ENCODE measurements around the gene SETD7.
"Not testable (repeated sequence)": the region's sequence is repeated elsewhere in the genome, so short reads cannot be mapped to it uniquely, and the experiment has no call there.

SETD7 gene

GRCh38 chr4:139508581-139509237 is 47.3 kb downstream of the SETD7 start:
- DNase-seq: no peak

GRCh38 chr4:139506774-139507173 is 49.2 kb downstream of the SETD7 start:
- no peak for DNase-seq

DNA sequence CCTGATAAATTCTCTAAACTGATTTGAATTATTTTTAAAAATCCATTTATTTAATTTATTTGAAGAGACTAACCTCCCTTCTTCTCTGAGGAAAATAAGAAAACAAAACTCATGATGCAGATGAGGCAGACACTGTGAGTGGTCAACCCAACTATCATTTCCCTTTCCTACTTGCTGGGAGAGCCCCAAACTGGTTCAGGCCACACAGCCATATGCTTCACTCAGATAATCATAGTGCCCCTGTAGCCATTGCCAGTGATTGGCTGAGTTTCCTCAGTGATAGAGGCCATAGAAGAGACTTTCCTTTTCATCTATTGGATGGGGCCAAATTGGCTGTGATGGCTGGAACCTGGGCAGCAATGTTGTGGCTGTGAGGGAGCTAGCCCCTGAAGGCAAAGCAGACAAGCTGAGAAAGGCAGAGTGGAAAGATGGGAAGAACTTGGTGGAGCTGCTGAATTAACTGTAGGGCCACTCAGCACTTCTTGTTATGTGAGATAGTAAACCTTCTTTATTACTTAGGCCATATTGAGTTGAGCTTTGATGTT is 52.3 kb downstream of the SETD7 start:
- no peak for DNase-seq

DNA sequence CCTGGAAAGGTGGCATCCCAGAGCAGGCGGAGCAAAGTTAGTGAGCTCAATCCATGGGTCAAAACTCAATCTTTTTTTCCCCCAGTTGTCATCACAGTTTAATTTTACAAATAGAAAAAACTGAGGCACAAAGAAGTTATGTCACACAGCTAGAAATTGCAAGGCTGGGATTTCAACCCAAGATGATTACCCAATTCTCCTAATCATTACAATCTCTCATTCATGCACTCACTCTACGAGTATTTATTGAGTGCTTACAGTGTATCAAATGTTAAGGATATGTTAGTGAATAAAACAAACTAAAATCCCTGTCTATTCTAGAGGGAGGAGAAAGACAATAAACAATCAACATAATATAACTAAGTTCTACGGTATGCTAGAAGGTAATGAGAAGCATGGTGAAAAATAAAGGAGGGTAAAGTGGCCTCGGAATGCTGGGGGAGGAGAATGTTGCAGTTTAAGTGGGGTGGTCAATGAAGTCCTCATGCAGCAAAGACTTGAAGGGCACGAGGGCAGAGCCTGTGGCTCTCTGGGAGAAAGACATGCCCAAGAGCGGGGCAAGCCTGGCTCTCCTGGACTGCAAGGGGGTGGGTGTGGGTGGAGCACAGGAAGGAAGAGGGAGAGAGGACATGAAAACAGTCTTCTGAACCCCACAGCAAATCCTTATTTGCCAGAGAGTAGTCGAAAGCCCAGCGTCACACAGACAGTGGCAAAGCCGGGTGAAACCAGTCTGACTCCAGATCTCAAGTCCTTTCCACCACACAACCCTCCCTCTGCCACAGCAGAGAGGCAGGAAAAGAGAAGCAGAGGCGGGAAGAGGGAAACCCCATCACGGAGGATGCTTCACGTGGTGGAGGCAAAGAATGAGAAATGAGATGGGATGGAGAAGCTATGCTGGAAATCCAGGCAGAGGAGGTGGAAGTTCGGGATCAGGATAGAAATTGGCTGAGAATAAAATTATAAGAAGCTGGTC is 53.8 kb downstream of the SETD7 start:
- DNase-seq: no peak

DNA sequence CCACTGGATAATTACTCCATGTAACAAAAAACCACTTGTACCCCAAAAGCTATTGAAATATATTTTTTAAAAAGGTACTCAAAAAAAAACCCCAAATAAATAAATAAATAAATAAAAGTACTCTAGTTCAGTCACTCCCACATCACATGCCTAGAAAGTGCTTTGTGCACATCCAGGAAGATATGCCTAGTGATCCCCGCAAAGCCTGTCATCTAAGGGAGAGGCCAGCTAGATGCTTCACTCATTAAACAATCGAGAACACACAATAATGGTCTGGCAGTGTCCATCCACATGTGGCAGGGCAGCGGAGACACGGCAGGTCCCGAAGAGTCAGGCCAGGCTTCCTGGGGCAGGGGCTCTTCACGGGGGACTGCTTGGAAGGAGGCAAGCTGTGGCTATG is 54.5 kb downstream of the SETD7 start:
- DNase-seq: no peak

GRCh38 chr4:139501117-139501516 is 54.9 kb downstream of the SETD7 start:
- no peak for DNase-seq

DNA sequence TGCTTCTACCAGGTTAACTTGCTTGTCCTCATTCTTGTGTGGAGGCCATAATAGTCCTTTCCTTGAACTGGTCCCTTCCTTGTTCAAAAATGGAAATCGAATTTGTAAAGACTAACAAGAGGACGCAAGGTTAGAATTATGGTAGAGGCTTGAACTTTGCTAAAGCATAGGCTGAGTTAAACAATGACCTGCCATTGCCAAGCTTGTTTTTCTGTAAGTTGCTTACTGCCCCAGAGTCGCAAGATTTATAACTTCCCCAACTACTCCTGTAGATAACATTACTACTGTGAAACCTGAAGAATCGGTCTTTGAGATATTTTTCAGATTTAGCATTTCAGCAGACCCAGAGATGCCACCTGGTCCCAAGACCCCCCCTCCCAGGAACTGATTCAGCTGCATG is 56.8 kb downstream of the SETD7 start:
- no peak for DNase-seq

- no peak for DNase-seq
These were observed 62.8 kb downstream of the SETD7 start for GRCh38 chr4:139493176-139493575.

DNA sequence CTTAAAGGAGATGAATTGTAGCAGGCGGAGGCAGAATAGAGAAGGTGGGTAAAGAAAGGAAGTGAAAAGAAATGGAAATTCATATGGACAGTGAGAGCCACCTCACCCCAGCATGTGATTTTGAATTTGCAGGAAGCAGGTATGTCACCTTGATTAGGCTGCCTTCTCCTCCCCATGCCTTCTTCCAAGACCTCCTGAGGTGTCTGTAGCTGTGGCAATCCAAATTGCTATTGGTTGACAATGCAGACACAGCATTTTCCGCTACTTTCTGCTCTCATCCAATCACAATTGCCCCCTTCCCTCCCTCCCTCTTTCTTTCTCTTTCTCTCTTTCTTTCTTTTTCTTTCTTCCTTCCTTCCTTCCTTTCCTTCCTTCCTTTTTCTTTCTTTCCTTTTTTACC is 63.6 kb downstream of the SETD7 start:
- no peak for DNase-seq

GRCh38 chr4:139489638-139490037 is 66.4 kb downstream of the SETD7 start:
- no peak for DNase-seq

DNA sequence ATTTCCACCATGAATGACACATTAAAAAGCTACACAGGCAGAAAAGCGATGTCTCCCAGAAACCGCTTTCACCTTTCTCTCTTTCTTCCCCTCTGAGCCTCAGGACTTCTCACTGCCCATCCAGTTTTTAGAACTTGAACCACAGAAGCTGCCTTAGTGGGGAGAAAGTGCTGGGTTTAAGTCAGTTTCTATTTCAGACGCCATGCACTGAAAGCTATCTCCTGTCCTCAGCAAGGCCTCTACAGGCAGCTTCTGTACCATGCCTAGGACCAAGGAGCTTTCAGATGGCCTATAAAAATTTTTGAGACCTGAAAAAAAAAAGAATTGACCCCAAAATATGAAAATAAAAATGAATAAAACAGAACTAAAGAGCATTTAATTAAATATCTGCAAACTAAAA is 67.6 kb downstream of the SETD7 start:
- DNase-seq: no peak

GRCh38 chr4:139484783-139485311 is 71.2 kb downstream of the SETD7 start:
- no peak for DNase-seq

DNA sequence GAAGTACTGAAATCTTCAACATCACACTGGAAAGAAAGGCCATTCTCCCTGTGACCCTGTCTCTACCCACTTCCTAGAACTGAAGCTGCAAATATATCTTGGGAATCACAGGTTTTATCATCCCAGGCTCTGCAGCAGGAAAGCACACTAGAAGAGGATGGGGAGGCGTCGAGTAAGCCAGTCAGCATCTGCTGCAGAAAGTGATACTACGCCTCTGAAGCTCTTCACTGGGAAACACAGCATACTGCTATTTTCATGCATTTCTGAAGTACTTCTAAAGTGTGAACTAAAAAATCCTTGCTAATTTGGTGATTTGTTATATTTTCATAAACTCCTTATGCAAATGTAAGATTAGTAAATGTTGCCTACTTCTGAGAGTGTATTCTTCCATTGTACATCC is 73.0 kb downstream of the SETD7 start:
- DNase-seq: no peak

DNA sequence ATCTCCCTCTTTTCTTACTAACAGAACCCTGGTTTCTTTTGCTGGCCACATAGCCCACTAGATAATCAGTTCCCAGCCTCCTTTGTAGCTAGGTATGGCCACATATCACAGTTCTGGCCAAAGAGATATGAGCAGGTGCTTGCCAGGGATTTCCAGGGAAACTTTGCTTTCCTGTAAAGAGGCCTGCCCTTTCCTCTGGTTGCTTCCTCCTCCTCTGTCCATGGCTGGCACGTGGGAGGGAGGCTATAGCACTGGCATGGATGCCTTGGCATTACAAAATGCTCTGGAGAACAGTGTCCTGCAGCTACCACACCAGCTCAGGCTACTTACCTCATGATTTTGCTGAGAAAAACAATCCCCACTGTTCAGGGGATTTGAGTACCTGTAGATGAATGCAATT is 74.6 kb downstream of the SETD7 start:
- no peak for DNase-seq

GRCh38 chr4:139476363-139476762 is 79.7 kb downstream of the SETD7 start:
- no peak for DNase-seq

- DNase-seq: no peak
These were observed 83.2 kb downstream of the SETD7 start for GRCh38 chr4:139472852-139473251.

GRCh38 chr4:139470997-139471665 is 84.9 kb downstream of the SETD7 start:
- DNase-seq: no peak

DNA sequence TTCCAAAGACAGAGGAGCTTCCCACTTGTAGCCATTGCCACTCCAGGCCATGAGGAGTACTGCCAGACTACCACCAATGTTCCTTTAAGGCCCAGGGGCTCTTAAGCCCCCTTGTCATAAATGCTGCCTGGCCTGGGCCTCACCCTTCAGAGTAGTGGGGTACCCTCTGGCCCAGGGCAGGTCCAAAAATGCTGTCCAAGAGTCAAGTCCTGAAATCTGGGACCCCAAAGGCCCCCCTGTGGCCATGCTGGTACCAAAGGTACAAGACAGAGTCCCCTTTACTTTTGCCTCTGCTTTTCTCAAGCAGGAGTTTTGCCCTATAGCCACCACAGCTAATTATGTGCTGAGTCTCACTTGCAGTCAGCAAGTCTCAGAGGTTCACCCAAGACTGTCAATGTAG is 85.7 kb downstream of the SETD7 start:
- no peak for DNase-seq

DNA sequence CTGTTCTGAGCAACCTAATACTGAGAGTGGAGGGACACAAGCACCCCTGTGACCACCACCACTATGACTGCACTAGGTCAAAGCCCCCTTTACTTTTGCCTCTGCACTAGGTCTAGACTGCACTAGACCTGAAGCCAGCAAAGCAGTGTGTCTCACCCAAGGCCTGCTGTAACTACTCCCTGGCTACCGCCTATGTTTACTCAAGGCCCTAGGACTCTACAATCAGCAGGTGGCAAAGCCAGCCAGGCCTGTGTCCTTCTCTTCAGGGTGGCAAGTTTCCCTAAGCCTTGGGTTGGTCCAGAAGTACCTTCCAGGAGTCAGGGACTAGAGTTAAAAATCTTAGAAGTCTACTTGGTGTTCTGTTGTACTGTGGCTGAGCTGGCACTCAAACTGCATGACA is 86.2 kb downstream of the SETD7 start:
- no peak for DNase-seq

GRCh38 chr4:139469216-139469615 is 86.8 kb downstream of the SETD7 start:
- DNase-seq: no peak

DNA sequence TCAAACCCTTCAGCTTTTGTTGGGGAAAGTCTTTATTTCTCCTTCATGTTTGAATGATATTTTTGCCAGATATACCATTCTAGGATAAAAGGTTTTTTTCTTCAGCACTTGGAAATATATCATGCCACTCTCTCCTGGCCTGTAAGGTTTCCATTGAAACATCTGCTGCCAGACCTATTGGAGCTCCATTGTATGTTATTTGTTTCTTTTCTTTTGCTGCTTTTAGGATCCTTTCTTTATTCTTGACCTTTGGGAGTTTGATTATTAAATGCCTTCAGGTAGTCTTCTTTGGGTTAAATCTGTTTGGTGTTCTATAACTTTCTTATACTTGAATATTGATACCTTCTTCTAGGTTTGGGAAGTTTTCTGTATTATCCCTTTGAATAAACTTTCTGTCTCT is 87.3 kb downstream of the SETD7 start:
- not testable (repeated sequence) for DNase-seq

DNA sequence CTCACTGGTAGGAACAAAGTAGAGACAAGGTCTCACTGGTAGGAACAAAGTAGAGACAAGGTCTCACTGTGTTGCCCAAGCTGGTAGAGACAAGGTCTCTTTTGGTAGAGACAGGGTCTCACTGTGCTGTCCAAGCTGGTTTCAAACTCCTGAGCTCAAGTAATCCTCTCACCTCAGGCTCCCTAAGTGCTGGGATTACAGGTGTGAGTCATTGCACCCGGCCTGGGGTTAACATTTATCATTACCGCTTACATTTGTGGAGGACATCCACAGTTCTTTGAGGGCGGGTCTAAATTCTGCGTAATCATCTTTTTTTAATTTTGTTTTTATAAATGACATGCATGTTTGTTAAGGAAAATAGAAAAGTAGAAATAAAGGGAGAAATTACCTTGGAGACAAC is 90.1 kb downstream of the SETD7 start:
- no peak for DNase-seq

- DNase-seq: not testable (repeated sequence)
These were observed 91.5 kb downstream of the SETD7 start for GRCh38 chr4:139464512-139464911.
